Progenitor cell of endocrine pancreas (in vitro differentiated cells): ENCODE measurements around the gene SEC31B. TPM values are rescaled to one million over a fixed set of nuclear protein-coding genes. Genes with fewer than 3 reads are reported as not detected.

Experiments
- DNase-seq: peaks from one replicate; pipeline ENCODE4 v3.0.0; 2021; ENCODE audit warnings: low spot score; ENCODE audit not compliant: unreplicated experiment
- H3K27ac Mint-ChIP-seq: 2 replicates; pipeline ENCODE4 v1.8.0; 2021; ENCODE audit warnings: mild to moderate bottlenecking, moderate library complexity, mixed read lengths
- H3K27me3 Mint-ChIP-seq: 2 replicates; pipeline ENCODE4 v1.8.0; 2021; ENCODE audit warnings: mixed read lengths
- H3K36me3 Mint-ChIP-seq: 2 replicates; pipeline ENCODE4 v1.8.0; 2022; ENCODE audit warnings: mixed read lengths; ENCODE audit not compliant: insufficient read depth
- H3K4me1 Mint-ChIP-seq: 2 replicates; pipeline ENCODE4 v1.8.0; 2021; ENCODE audit warnings: low read depth, mixed read lengths
- H3K4me3 Mint-ChIP-seq: 2 replicates; pipeline ENCODE4 v1.8.0; 2021; ENCODE audit warnings: low read depth, mild to moderate bottlenecking, moderate library complexity, mixed read lengths
- H3K9me3 Mint-ChIP-seq: 2 replicates; pipeline ENCODE4 v1.8.0; 2021; ENCODE audit warnings: low read depth, mixed read lengths
- total RNA-seq: library from RNA; stranded (reverse); gene quantifications from 2 replicates; pipeline ENCODE4 v1.2.1, GENCODE V29; 2021
- TF ChIP-seq, protein P1 (sequence below): fragments of 200-600 bp; sonication (generic); IDR thresholded peaks from one replicate; pipeline ENCODE4 v1.5.0; 2021; ENCODE audit warnings: antibody characterized with exemption, mild to moderate bottlenecking; ENCODE audit not compliant: unreplicated experiment

Gene SEC31B
- total RNA-seq, 1 donor from 2014 or later, result 24.0 TPM

DNA sequence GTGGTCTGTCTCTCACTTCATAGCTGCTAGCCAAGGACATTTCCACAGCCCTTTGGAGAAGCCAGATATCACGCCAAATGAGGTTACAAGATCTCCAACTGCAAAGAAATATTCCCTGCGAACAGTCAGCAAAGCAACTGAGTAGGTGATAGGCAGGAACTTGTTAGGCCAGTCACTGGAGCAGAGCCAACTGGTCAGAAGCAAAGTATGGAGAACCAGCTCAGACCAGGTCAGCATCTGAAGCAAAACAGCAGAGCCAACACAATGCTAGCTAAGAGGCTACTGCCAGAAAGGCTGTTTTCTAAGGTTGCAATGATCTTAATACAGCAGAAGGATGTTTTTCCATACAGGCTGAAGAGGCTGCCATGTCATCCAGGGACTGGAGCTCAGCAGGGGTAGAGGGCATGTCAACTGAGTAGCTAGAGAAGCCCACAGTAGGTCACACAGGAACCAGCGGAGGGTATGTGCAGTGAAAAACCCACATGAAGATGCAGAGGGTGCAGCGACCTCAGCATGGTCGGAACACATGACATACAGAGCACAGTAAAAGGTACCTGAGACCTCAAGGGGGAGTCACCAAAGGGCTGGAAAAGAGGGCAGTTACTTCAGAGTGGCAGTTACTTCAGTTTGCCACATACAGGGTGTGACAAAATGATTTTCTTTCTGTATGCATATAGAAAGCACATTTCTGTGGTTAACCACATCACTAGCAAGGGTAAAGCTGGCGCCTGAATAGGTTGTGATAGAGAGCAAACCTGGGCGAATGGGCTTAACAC is 8.9 kb downstream of the SEC31B start:
- H3K27me3 Mint-ChIP-seq, result no peaks in the 10 kb centered on the region
- no peak for DNase-seq
- no peak overlapping the region for H3K27ac Mint-ChIP-seq
- peaks cover 5% of the 10 kb centered on the region for H3K36me3 Mint-ChIP-seq
- TF ChIP-seq, protein P1, sequence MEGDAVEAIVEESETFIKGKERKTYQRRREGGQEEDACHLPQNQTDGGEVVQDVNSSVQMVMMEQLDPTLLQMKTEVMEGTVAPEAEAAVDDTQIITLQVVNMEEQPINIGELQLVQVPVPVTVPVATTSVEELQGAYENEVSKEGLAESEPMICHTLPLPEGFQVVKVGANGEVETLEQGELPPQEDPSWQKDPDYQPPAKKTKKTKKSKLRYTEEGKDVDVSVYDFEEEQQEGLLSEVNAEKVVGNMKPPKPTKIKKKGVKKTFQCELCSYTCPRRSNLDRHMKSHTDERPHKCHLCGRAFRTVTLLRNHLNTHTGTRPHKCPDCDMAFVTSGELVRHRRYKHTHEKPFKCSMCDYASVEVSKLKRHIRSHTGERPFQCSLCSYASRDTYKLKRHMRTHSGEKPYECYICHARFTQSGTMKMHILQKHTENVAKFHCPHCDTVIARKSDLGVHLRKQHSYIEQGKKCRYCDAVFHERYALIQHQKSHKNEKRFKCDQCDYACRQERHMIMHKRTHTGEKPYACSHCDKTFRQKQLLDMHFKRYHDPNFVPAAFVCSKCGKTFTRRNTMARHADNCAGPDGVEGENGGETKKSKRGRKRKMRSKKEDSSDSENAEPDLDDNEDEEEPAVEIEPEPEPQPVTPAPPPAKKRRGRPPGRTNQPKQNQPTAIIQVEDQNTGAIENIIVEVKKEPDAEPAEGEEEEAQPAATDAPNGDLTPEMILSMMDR, result no peak
- H3K9me3 Mint-ChIP-seq, result no peaks in the 10 kb centered on the region
- peaks cover 2% of the 10 kb centered on the region for H3K4me1 Mint-ChIP-seq
- no peak overlapping the region for H3K4me3 Mint-ChIP-seq

DNA sequence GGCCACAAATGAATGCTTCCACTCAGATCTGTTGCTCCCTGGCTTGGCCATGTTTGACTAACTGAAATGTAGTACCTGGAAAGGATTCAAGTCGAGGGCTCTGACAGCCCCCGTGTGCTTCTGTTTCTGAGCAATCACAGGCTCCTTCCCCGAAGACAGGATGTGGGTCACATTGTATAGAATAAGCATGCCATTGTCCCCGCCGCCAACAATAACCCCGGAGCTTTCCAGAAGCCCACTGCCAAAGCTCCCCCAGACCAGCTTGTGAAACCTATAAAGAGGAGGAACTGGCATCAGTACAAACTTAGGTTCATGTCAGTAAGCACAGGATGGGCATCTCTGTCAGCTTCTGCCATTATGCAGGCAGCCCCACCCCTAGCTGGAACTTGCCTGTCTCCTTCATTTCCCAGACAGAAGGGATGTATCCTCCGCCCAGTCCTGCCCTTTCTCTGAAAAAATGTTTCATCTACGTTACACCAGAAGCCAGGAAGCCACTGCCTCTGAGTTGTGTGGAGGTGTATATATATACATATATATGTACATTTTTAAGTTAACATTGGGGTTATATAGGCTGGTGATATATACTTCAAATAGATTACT is 10.3 kb downstream of the SEC31B start:
- Mint-ChIP-seq H3K27me3 (no peaks in the 10 kb centered on the region), H3K36me3 (peaks cover 5% of the 10 kb centered on the region), H3K27ac (no peak overlapping the region), H3K4me3 (no peak overlapping the region), H3K9me3 (no peaks in the 10 kb centered on the region), H3K4me1 (peaks cover 6% of the 10 kb centered on the region)
- DNase-seq, result no peak
- TF ChIP-seq, protein P1, result no peak

DNA sequence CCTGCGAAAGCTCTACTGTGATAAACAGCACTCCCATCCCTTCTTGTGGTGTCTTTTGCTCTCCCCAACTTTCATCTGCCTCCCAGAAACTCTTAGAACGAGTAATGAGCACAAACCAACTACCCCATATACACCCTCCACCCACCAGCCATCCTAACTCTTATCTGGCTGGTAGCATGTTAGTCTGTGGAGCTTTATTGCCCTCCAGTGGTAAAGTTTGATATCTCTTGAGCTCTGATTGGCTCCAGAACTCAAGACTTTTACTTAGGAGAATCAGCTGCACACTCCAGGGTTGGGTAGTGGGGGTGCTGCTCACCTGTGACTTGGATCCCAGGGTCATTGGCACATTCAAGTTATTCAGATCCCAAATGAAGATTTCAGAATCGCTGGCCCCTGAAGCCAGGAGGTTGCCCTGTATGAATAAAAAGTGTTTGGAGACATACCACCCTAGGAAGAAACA is 10.9 kb downstream of the SEC31B start:
- Mint-ChIP-seq H3K4me3 (no peak overlapping the region), H3K27ac (peak overlapping the region; percentile 84), H3K27me3 (no peaks in the 10 kb centered on the region), H3K36me3 (peaks cover 5% of the 10 kb centered on the region), H3K4me1 (peaks cover 12% of the 10 kb centered on the region), H3K9me3 (no peaks in the 10 kb centered on the region)
- no peak for DNase-seq
- TF ChIP-seq, protein P1, result peak; percentile 75

DNA sequence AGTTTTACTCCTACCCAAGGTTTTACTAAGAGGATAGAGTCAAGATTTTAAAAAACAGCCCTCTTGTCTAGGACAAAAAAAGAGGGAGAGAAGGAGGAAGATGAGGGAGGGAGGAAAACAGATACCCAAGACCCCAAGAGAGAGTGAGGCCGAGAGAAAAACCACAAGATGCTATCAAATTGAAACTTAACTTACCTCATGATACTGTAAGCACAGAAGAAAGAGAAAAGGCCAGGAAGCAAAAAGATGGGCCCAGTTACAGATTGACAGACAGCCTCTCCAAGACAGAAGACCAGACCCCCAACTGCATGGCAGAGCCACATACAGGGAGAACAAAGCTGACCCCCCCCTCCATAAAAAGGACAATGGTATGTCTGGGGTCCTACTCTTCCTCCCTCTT is 11.4 kb downstream of the SEC31B start:
- no peak for DNase-seq
- Mint-ChIP-seq H3K4me3 (no peak overlapping the region), H3K4me1 (peaks cover 13% of the 10 kb centered on the region), H3K36me3 (peaks cover 5% of the 10 kb centered on the region), H3K9me3 (no peaks in the 10 kb centered on the region), H3K27me3 (no peaks in the 10 kb centered on the region), H3K27ac (no peak overlapping the region)
- TF ChIP-seq, protein P1, result no peak

DNA sequence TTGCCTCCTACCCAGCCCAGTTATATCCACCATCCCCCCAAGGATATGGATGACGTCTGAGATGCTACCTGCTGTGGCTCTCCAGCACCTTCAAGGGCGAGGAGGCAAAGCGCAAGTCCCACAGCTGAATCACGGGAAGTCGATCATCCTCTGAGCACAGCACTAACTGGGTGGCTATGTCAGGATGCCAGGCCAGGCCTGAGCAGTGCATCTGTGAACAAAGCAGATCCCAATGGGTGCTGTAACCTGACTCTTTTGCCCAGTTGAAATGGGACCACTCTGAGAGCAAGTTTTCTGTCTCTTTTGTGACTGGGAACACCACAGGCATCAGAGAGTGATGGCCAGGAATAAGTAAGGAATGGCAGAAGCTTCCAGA is 12.3 kb downstream of the SEC31B start:
- H3K27ac Mint-ChIP-seq, result no peak overlapping the region
- no peak for DNase-seq
- H3K4me3 Mint-ChIP-seq, result no peak overlapping the region
- TF ChIP-seq, protein P1, result no peak
- no peaks in the 10 kb centered on the region for H3K9me3 Mint-ChIP-seq
- peaks cover 20% of the 10 kb centered on the region for H3K4me1 Mint-ChIP-seq
- H3K36me3 Mint-ChIP-seq, result peaks cover 9% of the 10 kb centered on the region
- H3K27me3 Mint-ChIP-seq, result no peaks in the 10 kb centered on the region
